DND-41 (cell line): ENCODE results near the gene SLC19A3.

Experiments used
- ATAC-seq: fragments of 200-7000 bp; cut with Tn5 transposase; 3 replicates; pipeline ENCODE4 v1.9.1; 2021; ENCODE audit warnings: low read depth; ENCODE audit not compliant: insufficient read depth
- DNase-seq: peaks from one replicate; pipeline ENCODE4 v3.0.0-alpha.2; 2020
- H2AFZ ChIP-seq: 2 replicates; pipeline ENCODE4 v1.6.0; 2012; ENCODE audit warnings: low read depth, low read length
- H3K27ac ChIP-seq: 2 replicates; pipeline ENCODE4 v1.5.1; 2012; ENCODE audit warnings: low read length, inconsistent platforms
- H3K27me3 ChIP-seq: fragments of 200-600 bp; sonication (generic); 2 replicates; pipeline ENCODE4 v1.6.0; 2012; ENCODE audit warnings: low read length, mild to moderate bottlenecking, inconsistent platforms; ENCODE audit not compliant: insufficient read depth, poor library complexity
- H3K36me3 ChIP-seq: 2 replicates; pipeline ENCODE4 v1.5.1; 2012; ENCODE audit warnings: low read length, inconsistent platforms; ENCODE audit not compliant: insufficient read depth
- H3K4me1 ChIP-seq: 2 replicates; pipeline ENCODE4 v1.5.1; 2012; ENCODE audit warnings: mild to moderate bottlenecking, low read length; ENCODE audit not compliant: insufficient read depth
- H3K4me2 ChIP-seq: 2 replicates; pipeline ENCODE4 v1.6.0; 2012; ENCODE audit warnings: mild to moderate bottlenecking, moderate library complexity, low read length, inconsistent platforms; ENCODE audit not compliant: insufficient read depth
- H3K4me3 ChIP-seq, 2 experiments: fragments of 200-600 bp in 1 of 2; shearing (Covaris generic) in 1 of 2; 2 replicates each; pipeline ENCODE4 v1.5.1; 2012 to 2016; ENCODE audit warnings: inconsistent platforms in 2 of 2, low read length in 2 of 2, mild to moderate bottlenecking in 2 of 2, low read depth in 1 of 2, moderate library complexity in 1 of 2
- H3K79me2 ChIP-seq: 2 replicates; pipeline ENCODE4 v1.6.0; 2012; ENCODE audit warnings: low read length, inconsistent platforms; ENCODE audit not compliant: insufficient read depth
- H3K9ac ChIP-seq: 2 replicates; pipeline ENCODE4 v1.6.0; 2012; ENCODE audit warnings: low read depth, mild to moderate bottlenecking, inconsistent platforms, low read length, moderate library complexity
- H3K9me3 ChIP-seq: 2 replicates; pipeline ENCODE4 v1.5.1; 2012; ENCODE audit warnings: low read length, moderate library complexity, mild to moderate bottlenecking, inconsistent platforms; ENCODE audit not compliant: insufficient read depth, severe bottlenecking
- H4K20me1 ChIP-seq: 2 replicates; pipeline ENCODE4 v1.6.0; 2012; ENCODE audit warnings: low read length; ENCODE audit not compliant: insufficient read depth
- EZH2 ChIP-seq: IDR thresholded peaks from 3 replicates; pipeline ENCODE4 v1.6.1; 2012; ENCODE audit warnings: borderline replicate concordance, low read depth, mild to moderate bottlenecking, moderate library complexity, low read length, inconsistent platforms; ENCODE audit not compliant: severe bottlenecking
- TF ChIP-seq, protein P1 (sequence below): IDR thresholded peaks from 2 replicates; pipeline ENCODE4 v1.5.1; 2012; ENCODE audit warnings: borderline replicate concordance, low read length, moderate library complexity, mild to moderate bottlenecking; ENCODE audit not compliant: poor library complexity, severe bottlenecking; ENCODE audit errors: extremely low read depth

The SLC19A3 gene

DNA sequence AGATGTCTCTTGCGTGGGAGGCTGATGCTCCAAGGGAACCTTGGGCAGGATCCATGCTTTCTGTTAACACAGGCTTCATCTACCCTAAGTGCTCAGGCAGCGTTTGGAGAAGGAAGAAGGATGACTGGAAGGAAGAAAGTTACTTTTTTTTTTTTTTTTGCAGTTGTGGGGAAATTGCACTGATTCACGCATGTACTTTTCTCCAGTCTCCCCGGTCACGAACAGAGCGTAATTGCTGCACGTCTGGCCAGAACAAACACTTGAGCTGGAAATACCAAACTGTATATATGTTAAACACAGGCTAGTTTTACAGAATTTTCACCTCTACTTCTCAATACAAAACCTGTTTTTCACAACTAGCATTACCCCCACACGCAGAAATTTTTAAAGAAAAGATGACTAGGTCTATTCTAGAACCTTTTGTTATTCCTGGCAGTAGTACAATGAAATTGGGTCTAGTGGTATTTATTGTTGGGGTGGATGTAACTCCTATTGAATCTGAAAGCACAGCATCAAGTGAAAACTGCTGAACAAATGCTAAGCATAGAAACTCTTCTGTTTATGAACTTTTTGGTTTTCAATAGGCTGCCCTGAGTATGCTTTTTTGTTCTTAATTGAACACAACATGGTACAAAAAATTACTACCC, 60.5 kb downstream of the SLC19A3 start:
- no peak overlapping the region for H3K4me2 ChIP-seq
- DNase-seq, result no peak
- no peaks in the 10 kb centered on the region for H3K79me2 ChIP-seq
- H3K4me1 ChIP-seq, result no peaks in the 10 kb centered on the region
- no peak overlapping the region for H3K9ac ChIP-seq
- no peak overlapping the region for H2AFZ ChIP-seq
- H4K20me1 ChIP-seq, result no peaks in the 10 kb centered on the region
- no peaks in the 10 kb centered on the region for H3K27me3 ChIP-seq
- H3K9me3 ChIP-seq, result no peaks in the 10 kb centered on the region
- no peaks in the 10 kb centered on the region for H3K36me3 ChIP-seq
- no peak for ATAC-seq
- no peak overlapping the region for H3K27ac ChIP-seq
- TF ChIP-seq EZH2, result no peak
- TF ChIP-seq, protein P1, sequence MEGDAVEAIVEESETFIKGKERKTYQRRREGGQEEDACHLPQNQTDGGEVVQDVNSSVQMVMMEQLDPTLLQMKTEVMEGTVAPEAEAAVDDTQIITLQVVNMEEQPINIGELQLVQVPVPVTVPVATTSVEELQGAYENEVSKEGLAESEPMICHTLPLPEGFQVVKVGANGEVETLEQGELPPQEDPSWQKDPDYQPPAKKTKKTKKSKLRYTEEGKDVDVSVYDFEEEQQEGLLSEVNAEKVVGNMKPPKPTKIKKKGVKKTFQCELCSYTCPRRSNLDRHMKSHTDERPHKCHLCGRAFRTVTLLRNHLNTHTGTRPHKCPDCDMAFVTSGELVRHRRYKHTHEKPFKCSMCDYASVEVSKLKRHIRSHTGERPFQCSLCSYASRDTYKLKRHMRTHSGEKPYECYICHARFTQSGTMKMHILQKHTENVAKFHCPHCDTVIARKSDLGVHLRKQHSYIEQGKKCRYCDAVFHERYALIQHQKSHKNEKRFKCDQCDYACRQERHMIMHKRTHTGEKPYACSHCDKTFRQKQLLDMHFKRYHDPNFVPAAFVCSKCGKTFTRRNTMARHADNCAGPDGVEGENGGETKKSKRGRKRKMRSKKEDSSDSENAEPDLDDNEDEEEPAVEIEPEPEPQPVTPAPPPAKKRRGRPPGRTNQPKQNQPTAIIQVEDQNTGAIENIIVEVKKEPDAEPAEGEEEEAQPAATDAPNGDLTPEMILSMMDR, result no peak
- no peak overlapping the region for H3K4me3 ChIP-seq

DNA sequence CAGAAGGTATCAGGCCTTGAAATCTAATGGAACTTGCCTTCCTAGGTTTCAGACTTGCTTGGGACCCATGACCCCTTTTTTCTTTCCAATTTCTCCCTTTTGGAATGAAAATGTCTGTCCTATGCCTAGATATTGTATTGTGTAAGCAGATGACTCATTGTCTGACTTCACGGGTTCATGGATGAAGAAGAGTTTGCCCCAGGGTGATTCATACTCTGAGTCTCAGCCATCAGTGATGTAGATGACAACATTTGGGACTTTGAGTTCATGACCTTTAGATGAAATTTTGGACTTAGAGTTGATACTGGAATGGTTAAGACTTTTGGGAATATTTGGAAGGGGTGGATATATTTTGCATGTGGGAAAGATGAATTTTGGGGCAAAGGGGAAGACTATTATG, 62.4 kb downstream of the SLC19A3 start:
- no peak overlapping the region for H3K4me2 ChIP-seq
- DNase-seq (no peak), ATAC-seq (no peak)
- no peaks in the 10 kb centered on the region for H3K9me3 ChIP-seq
- H3K9ac ChIP-seq, result no peak overlapping the region
- no peak overlapping the region for H3K27ac ChIP-seq
- H3K4me1 ChIP-seq, result no peaks in the 10 kb centered on the region
- H3K79me2 ChIP-seq, result no peaks in the 10 kb centered on the region
- no peaks in the 10 kb centered on the region for H4K20me1 ChIP-seq
- H3K27me3 ChIP-seq, result no peaks in the 10 kb centered on the region
- H3K36me3 ChIP-seq, result no peaks in the 10 kb centered on the region
- no peak overlapping the region for H3K4me3 ChIP-seq
- TF ChIP-seq, protein P1, result no peak
- TF ChIP-seq EZH2, result no peak
- no peak overlapping the region for H2AFZ ChIP-seq

DNA sequence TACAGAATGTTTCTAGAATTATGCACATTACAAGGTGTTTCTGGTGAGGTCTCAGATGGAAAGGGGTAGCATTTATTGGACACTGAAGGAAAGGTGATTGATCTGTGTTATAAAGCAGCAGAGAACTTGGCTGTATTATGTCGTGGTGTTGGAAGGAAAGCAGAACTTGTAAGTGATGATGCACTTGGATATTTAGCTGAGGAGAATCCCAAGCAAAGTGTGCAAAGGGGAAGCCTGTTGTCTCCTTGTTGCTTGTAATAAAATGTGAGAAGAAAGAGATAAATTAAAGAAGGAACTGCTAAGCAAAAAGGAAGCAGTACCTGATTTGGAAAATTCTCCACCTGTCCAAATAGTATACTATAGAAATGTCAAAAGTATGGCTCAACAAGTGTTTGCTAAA, 63.4 kb downstream of the SLC19A3 start:
- TF ChIP-seq EZH2, result no peak
- TF ChIP-seq, protein P1, result no peak
- Histone ChIP-seq H3K36me3 (no peaks in the 10 kb centered on the region), H2AFZ (no peak overlapping the region), H4K20me1 (no peaks in the 10 kb centered on the region), H3K27me3 (no peaks in the 10 kb centered on the region), H3K27ac (no peak overlapping the region), H3K9ac (no peak overlapping the region), H3K4me2 (no peak overlapping the region), H3K4me3 (no peak overlapping the region), H3K79me2 (no peaks in the 10 kb centered on the region), H3K4me1 (no peaks in the 10 kb centered on the region), H3K9me3 (no peaks in the 10 kb centered on the region)
- ATAC-seq (no peak), DNase-seq (no peak)

DNA sequence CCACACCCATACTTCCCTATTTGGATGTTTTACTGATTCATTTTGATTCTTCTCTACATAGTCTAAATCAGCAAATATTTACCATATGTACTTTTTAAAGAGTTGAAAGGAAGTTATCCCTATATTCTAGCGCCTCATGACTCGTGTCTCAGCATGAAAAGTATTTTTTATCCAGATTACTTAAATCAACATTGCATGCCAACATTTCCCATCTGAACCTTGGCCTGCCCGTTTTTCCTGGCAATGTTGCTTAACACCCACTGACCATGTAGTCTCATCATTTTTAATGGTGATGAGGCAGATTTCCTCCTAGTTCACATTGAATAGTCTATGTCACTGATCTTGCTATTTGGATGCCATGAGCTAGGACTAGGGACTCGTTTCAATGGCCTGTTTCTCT, 64.4 kb downstream of the SLC19A3 start:
- Histone ChIP-seq H3K4me1 (no peaks in the 10 kb centered on the region), H3K9me3 (no peaks in the 10 kb centered on the region), H3K36me3 (no peaks in the 10 kb centered on the region), H4K20me1 (no peaks in the 10 kb centered on the region), H3K4me3 (no peak overlapping the region), H3K79me2 (no peaks in the 10 kb centered on the region), H3K27me3 (no peaks in the 10 kb centered on the region), H3K27ac (no peak overlapping the region), H2AFZ (no peak overlapping the region), H3K4me2 (no peak overlapping the region), H3K9ac (no peak overlapping the region)
- TF ChIP-seq, protein P1, result no peak
- no peak for TF ChIP-seq EZH2
- ATAC-seq (no peak), DNase-seq (no peak)
